Muscle of leg (tissue), 11 donors: ENCODE measurements around the gene CHMP6. TPM values are rescaled to one million over a fixed set of nuclear protein-coding genes. Genes with fewer than 3 reads are reported as not detected.
"Not testable (repeated sequence)": the region's sequence is repeated elsewhere in the genome, so short reads cannot be mapped to it uniquely, and the experiment has no call there.

Source experiments
- DNase-seq: peaks from one replicate; pipeline ENCODE4 v3.0.0; 2013
- H3K27ac ChIP-seq: one replicate; pipeline ENCODE4 v1.5.1; 2013; ENCODE audit warnings: mild to moderate bottlenecking, low read length, control low read depth
- H3K27me3 ChIP-seq: one replicate; pipeline ENCODE4 v1.6.1; 2013; ENCODE audit warnings: low read length; ENCODE audit not compliant: control insufficient read depth, insufficient read depth
- H3K36me3 ChIP-seq: one replicate; pipeline ENCODE4 v1.6.1; 2013; ENCODE audit warnings: low read length; ENCODE audit not compliant: control insufficient read depth, insufficient read depth
- H3K4me1 ChIP-seq: one replicate; pipeline ENCODE4 v1.6.1; 2013; ENCODE audit warnings: low read length; ENCODE audit not compliant: control insufficient read depth, insufficient read depth
- H3K4me3 ChIP-seq: one replicate; pipeline ENCODE4 v1.5.1; 2013; ENCODE audit warnings: low read length, control low read depth
- H3K9me3 ChIP-seq: replicated peaks from 2 replicates; pipeline ENCODE4 v1.6.1; 2013; ENCODE audit warnings: low read depth, low read length; ENCODE audit not compliant: control insufficient read depth
- WGBS: methylation state at CpG from one replicate; pipeline ENCODE4 v1.1.5; 2013; ENCODE audit warnings: missing lambda C conversion rate; ENCODE audit not compliant: insufficient coverage; 5-methylcytosine and 5-hydroxymethylcytosine counted together
- polyA plus RNA-seq, 8 donors: library from polyadenylated mRNA; unstranded; fragments of 120-200 nt; gene quantifications; one replicate each; pipeline versions ENCODE4 v1.2.1 to v1.2.3, GENCODE V29; 2013; ENCODE audit warnings: inconsistent platforms in 1 of 8, low replicate concordance in 1 of 8; ENCODE audit not compliant: insufficient read length in 8 of 8, insufficient read depth in 1 of 8
- total RNA-seq: library from RNA; stranded (reverse); fragments of 120-200 nt; gene quantifications from one replicate; pipeline ENCODE4 v1.2.4, GENCODE V29; 2013

The CHMP6 gene
- total and polyA plus RNA-seq, 9 donors, result 7.8 to 32.1 (median 25.4) TPM

DNA sequence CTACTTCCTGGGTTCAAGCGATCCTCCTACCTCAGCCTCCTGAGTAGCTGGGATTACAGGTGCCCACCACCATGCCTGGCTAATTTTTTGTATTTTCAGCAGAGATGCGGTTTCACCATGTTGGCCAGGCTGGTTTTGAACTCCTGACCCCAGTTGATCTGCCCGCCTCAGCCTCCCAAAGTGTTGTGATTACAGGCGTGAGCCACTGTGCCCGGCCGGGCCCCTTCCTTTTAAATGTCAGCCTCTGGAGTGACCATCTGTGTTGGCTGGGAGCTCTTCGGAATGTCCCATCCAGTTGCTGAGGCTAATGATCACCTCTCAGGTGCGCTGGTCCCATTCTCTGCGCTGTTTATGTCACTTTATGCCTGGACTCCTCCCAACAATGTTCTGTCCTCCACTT, 38.7 kb downstream of the CHMP6 start:
- Histone ChIP-seq H3K4me1 (peaks cover 71% of the 10 kb centered on the region), H3K27me3 (peaks cover 12% of the 10 kb centered on the region), H3K36me3 (peaks cover 13% of the 10 kb centered on the region)
- H3K4me3 ChIP-seq, H3K9me3 ChIP-seq, DNase-seq, H3K27ac ChIP-seq: not testable (repeated sequence)
- 93% methylated on average over 9 of the region's 9 CpGs for WGBS

GRCh38 chr17:81030741-81031565, 39.3 kb downstream of the CHMP6 start:
- Histone ChIP-seq H3K9me3 (no peaks in the 10 kb centered on the region), H3K27me3 (peaks cover 12% of the 10 kb centered on the region), H3K36me3 (peaks cover 13% of the 10 kb centered on the region), H3K4me3 (no peak overlapping the region), H3K4me1 (peaks cover 67% of the 10 kb centered on the region), H3K27ac (peak overlapping the region; percentile 17)
- 77% methylated on average over 28 of the region's 32 CpGs for WGBS
- DNase-seq, result peak; percentile 63

DNA sequence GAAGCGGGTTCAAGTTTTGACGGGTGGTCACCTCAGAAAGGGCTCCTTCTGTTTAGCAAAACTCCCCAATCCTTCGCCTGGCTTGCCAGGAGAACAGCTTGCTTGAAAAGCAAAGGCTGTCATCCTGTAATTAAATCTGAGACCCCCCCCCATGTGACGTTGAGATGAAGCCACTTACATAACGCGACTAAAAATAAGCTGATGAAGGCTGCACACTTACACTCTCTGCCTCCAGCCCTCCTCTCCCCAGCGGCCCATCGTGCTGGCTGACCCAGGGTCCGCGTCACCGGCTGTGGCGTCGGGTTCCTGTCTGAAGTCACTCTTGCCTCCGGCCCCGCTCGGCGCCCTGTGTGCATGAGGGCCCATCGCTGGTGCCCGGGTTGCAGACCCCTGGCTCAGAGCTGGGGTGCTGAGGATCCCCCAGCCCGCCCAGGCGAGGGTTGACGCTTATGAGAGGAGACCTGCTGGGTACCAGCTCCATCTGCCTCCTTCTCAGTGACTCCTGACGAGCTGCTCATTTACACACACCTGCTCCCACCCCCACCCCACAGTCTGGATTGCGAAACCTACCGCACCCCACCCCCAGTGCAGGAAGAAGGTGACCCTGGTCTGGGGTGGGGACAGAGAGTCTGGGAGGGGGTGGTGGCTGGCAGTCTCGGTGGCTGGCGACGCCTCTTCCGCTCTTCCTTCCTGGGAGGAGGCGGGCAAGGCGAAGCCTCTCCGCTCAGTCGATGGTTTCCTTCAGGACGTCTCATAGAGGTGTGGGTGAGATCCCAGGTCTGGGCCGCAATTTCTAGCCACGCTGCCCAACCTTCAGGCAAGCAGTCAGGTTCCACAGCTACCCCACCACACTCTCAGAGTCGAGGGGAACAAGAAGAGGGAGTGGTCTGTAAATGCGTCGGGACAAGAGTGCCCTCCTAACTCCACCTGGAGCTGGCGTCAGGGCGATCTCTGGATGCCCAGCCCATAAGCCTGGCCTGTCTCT, 40.2 kb downstream of the CHMP6 start:
- peak overlapping the region; percentile 17 for H3K27ac ChIP-seq
- 83% methylated on average over 25 of the region's 41 CpGs for WGBS
- no peak overlapping the region for H3K4me3 ChIP-seq
- DNase-seq, result no peak
- peaks cover 12% of the 10 kb centered on the region for H3K27me3 ChIP-seq
- no peaks in the 10 kb centered on the region for H3K9me3 ChIP-seq
- H3K36me3 ChIP-seq, result peaks cover 13% of the 10 kb centered on the region
- peaks cover 67% of the 10 kb centered on the region for H3K4me1 ChIP-seq

- Histone ChIP-seq H3K9me3 (no peaks in the 10 kb centered on the region), H3K36me3 (peaks cover 13% of the 10 kb centered on the region), H3K4me1 (peaks cover 67% of the 10 kb centered on the region), H3K4me3 (peak overlapping the region; percentile 45), H3K27ac (no peak overlapping the region), H3K27me3 (peaks cover 8% of the 10 kb centered on the region)
- WGBS, result 83% methylated on average over 28 of the region's 34 CpGs
- DNase-seq, result no peak
Observed at GRCh38 chr17:81032641-81033480, 41.2 kb downstream of the CHMP6 start.

DNA sequence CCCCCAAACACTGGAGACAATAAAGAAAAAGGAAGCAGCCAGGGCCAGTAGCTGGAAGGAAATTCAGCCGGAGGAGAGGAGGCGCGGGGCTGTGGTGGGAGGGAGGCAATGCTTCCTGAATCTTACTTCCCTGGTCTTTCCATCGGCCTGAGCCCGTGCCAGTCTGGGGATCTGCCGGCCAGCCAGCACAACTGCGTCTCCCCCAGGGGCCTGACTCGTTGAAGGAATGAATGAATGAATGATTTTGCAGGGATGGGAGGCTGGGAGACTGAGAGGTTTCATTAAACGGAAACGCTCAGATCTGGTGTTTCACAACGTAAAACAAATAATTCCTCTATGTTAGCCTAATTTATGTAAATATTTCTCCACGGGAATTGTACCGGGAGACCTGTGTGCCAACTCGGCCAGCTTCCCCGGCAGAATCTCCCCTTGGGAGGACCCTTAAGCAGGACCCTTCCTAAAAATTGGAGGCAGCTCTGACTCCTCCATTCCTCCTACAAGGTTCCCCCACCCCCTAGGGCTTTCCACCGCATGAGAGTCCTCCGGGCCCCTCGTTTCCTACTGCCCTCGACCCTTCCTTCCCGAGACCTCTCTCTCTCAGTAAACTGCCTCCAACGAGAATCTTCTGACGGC, 42.0 kb downstream of the CHMP6 start:
- peaks cover 70% of the 10 kb centered on the region for H3K4me1 ChIP-seq
- no peaks in the 10 kb centered on the region for H3K9me3 ChIP-seq
- H3K27me3 ChIP-seq, result peaks cover 2% of the 10 kb centered on the region
- H3K27ac ChIP-seq, result peak overlapping the region; percentile 55
- peaks cover 13% of the 10 kb centered on the region for H3K36me3 ChIP-seq
- DNase-seq, result peak; percentile 60
- H3K4me3 ChIP-seq, result peak overlapping the region; percentile 45
- 13% methylated on average over 17 of the region's 22 CpGs for WGBS

GRCh38 chr17:81034168-81034777, 42.6 kb downstream of the CHMP6 start:
- no peaks in the 10 kb centered on the region for H3K9me3 ChIP-seq
- peak overlapping the region; percentile 45 for H3K4me3 ChIP-seq
- H3K36me3 ChIP-seq, result peaks cover 13% of the 10 kb centered on the region
- peaks cover 2% of the 10 kb centered on the region for H3K27me3 ChIP-seq
- H3K27ac ChIP-seq, result peak overlapping the region; percentile 1
- WGBS, result under 1% methylated on average over 35 of the region's 49 CpGs
- H3K4me1 ChIP-seq, result peaks cover 77% of the 10 kb centered on the region
- DNase-seq, result peak; percentile 56

- Histone ChIP-seq H3K9me3 (no peaks in the 10 kb centered on the region), H3K27me3 (peaks cover 4% of the 10 kb centered on the region), H3K36me3 (peaks cover 13% of the 10 kb centered on the region), H3K27ac (peak within 1 kb of the TSS; percentile 1), H3K4me3 (peak within 1 kb of the TSS; percentile 57), H3K4me1 (peaks cover 83% of the 10 kb centered on the region)
- under 1% methylated on average over 86 of the region's 92 CpGs for WGBS
- peak; percentile 98 for DNase-seq
Observed at GRCh38 chr17:81034779-81035520, 43.3 kb downstream of the CHMP6 start, which contains the start of gene BAIAP2. Gene BAIAP2, plus strand, starts transcription at chr17:81035151. Its CDS starts 104 bp downstream, at chr17:81035255.

- H3K4me1 ChIP-seq, result peaks cover 86% of the 10 kb centered on the region
- peaks cover 13% of the 10 kb centered on the region for H3K36me3 ChIP-seq
- no peak for DNase-seq
- peak overlapping the region; percentile 37 for H3K4me3 ChIP-seq
- peaks cover 4% of the 10 kb centered on the region for H3K27me3 ChIP-seq
- H3K9me3 ChIP-seq, result no peaks in the 10 kb centered on the region
- WGBS, result 4% methylated on average over 49 of the region's 66 CpGs
- no peak overlapping the region for H3K27ac ChIP-seq
Observed at GRCh38 chr17:81035521-81036196, 44.0 kb downstream of the CHMP6 start.
